ENCODE measurements around the gene RARA. TPM values are rescaled to one million over a fixed set of nuclear protein-coding genes. Genes with fewer than 3 reads are reported as not detected.

The RARA gene
- total RNA-seq, 1 experiment from 2014 or later: 12.2 TPM

DNA sequence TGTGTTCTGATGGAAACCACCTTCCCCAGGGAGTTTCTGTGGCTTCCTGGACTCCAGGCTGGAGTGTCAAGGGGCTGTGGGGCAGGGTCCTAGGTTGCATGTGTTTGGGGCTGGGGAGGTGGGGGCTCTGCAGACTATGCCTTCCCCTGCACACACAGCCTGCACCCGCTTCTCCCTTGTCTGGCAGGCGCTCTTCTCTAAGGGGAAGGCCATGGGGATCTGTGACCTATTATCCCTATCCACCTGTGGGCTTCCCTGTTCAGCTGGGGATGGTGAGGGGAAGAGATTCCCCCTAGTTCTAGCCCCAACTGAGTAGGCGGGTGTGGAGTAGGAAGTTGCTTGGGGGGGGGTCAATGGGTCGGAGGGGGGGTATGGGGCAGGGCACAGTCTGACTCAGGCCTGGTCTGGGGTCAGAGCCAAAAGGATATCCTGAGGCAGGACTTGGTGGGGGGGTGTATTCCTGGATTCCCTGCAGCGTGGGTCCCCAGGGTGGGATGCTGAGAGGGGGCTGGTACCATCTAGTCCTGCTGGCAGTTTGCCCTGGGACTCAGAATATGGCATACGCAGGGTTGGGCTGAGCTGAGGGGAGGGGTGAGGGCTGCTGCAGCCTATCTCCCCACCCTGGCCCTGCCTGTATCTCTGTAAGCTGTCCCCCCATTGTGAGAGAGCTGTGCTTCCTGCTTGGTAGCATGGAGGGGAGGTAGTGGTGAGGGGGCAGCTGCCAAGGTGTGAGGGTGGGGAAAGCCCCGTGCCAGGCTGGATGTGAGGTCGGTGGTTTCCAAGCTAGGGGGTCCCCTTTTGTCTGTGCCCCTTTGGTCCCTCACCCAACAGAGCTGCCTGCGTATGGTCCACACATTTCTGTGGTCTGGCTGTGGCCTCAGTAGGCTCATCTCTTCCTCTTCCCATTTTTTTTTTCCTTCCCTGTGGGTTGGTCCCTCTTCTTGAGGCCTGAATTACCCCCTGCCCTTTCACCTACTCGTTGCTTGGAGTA lies 14.7 kb downstream of the RARA start:
- Mint-ChIP-seq H3K36me3 (ENCODE audit: insufficient read depth, unreplicated experiment) (peaks cover 15% of the 10 kb centered on the region), H3K27ac (ENCODE audit: low read depth, unreplicated experiment) (peak overlapping the region; percentile 87), H3K4me3 (ENCODE audit: unreplicated experiment) (peak overlapping the region; percentile 52), H3K4me1 (ENCODE audit: insufficient read depth, unreplicated experiment) (peaks cover 72% of the 10 kb centered on the region), H3K9me3 (ENCODE audit: unreplicated experiment) (no peaks in the 10 kb centered on the region), H3K27me3 (ENCODE audit: insufficient read depth, unreplicated experiment) (no peaks in the 10 kb centered on the region)
- TF ChIP-seq, protein P1, sequence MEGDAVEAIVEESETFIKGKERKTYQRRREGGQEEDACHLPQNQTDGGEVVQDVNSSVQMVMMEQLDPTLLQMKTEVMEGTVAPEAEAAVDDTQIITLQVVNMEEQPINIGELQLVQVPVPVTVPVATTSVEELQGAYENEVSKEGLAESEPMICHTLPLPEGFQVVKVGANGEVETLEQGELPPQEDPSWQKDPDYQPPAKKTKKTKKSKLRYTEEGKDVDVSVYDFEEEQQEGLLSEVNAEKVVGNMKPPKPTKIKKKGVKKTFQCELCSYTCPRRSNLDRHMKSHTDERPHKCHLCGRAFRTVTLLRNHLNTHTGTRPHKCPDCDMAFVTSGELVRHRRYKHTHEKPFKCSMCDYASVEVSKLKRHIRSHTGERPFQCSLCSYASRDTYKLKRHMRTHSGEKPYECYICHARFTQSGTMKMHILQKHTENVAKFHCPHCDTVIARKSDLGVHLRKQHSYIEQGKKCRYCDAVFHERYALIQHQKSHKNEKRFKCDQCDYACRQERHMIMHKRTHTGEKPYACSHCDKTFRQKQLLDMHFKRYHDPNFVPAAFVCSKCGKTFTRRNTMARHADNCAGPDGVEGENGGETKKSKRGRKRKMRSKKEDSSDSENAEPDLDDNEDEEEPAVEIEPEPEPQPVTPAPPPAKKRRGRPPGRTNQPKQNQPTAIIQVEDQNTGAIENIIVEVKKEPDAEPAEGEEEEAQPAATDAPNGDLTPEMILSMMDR (IDR thresholded peaks at IDR 0.05; ENCODE audit: unreplicated experiment): no peak
- ChIA-PET CTCF (interaction anchor here (0.8 to 0.9 kb wide), 2 partner anchors 21 to 57 kb away, joined by 3 read pairs; no protein-coding TSS in a partner anchor), POLR2A (interaction anchor here (0.7 kb wide), 1 partner anchor 22 kb away, joined by 3 read pairs; no protein-coding TSS in a partner anchor)
- intact Hi-C loops (cut with micrococcal nuclease): no loop called here
- no peak for DNase-seq (ENCODE audit: unreplicated experiment)
- BruUV-seq (replicated peaks): no TSS peak

DNA sequence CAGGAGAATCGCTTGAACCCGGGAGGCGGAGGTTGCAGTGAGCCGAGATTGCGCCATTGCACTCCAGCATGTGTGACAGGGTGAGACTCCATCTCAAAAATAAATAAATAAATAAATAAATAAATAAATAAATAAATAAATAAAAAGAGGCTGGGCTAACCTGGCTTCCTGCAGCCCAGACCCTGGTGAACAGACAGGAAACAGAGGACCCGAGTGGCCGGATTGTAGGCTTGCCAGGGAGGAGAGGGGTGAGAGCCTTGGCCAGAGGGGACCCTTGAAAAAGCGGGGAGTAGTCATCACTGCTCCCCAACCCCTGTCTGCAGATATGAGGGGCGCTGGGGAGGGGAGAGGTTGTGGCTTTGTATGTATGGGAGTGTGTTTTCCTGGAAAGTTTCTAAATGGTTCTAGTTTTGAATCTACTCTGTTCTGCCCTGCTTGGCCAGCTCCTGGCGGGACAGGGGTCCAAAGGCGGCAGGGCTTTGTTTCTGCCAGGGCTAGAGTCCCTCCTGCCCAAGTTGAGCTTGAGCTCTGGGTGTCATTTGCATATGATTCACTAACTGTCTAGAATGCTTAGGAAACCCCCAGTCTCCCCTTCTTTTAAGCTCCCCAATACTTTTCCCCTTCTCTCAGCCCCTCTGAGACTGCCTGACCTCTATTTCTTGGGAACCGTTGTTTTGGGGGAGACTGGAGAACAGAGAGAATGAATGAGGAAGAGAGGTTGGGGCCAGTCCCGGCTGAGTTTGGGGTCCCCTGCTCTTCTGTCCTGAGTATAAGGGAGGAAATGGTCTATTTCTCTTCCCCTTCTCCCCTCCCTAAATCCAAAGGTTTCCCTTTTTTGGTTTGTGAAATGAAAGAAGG lies 16.4 kb downstream of the RARA start:
- no peak overlapping the region for H3K27ac Mint-ChIP-seq (ENCODE audit: low read depth, unreplicated experiment)
- peaks cover 15% of the 10 kb centered on the region for H3K36me3 Mint-ChIP-seq (ENCODE audit: insufficient read depth, unreplicated experiment)
- no TSS peak for BruUV-seq (replicated peaks)
- DNase-seq (ENCODE audit: unreplicated experiment): no peak
- H3K4me1 Mint-ChIP-seq (ENCODE audit: insufficient read depth, unreplicated experiment): peaks cover 64% of the 10 kb centered on the region
- POLR2A ChIA-PET: interaction anchor here (0.5 to 0.9 kb wide), 2 partner anchors 8 to 185 kb away, joined by 3 to 4 read pairs; no protein-coding TSS in a partner anchor
- no peaks in the 10 kb centered on the region for H3K9me3 Mint-ChIP-seq (ENCODE audit: unreplicated experiment)
- no peak overlapping the region for H3K4me3 Mint-ChIP-seq (ENCODE audit: unreplicated experiment)
- H3K27me3 Mint-ChIP-seq (ENCODE audit: insufficient read depth, unreplicated experiment): no peaks in the 10 kb centered on the region
- CTCF ChIA-PET: interaction anchor here (0.5 to 0.7 kb wide), 2 partner anchors 93 to 113 kb away, joined by 3 read pairs; partner anchors contain the start of gene TOP2A
- TF ChIP-seq, protein P1 (IDR thresholded peaks at IDR 0.05; ENCODE audit: unreplicated experiment): no peak
- intact Hi-C loops (cut with micrococcal nuclease): no loop called here

- intact Hi-C loops (cut with micrococcal nuclease): no loop called here
- TF ChIP-seq, protein P1 (IDR thresholded peaks at IDR 0.05; ENCODE audit: unreplicated experiment): no peak
- H3K36me3 Mint-ChIP-seq (ENCODE audit: insufficient read depth, unreplicated experiment): peaks cover 15% of the 10 kb centered on the region
- H3K27me3 Mint-ChIP-seq (ENCODE audit: insufficient read depth, unreplicated experiment): no peaks in the 10 kb centered on the region
- no peak overlapping the region for H3K4me3 Mint-ChIP-seq (ENCODE audit: unreplicated experiment)
- CTCF ChIA-PET: interaction anchor here (0.5 to 0.7 kb wide), 2 partner anchors 92 to 112 kb away, joined by 3 read pairs; partner anchors contain the start of gene TOP2A
- no peak for DNase-seq (ENCODE audit: unreplicated experiment)
- peak overlapping the region; percentile 63 for H3K27ac Mint-ChIP-seq (ENCODE audit: low read depth, unreplicated experiment)
- peaks cover 64% of the 10 kb centered on the region for H3K4me1 Mint-ChIP-seq (ENCODE audit: insufficient read depth, unreplicated experiment)
- BruUV-seq (replicated peaks): no TSS peak
- no peaks in the 10 kb centered on the region for H3K9me3 Mint-ChIP-seq (ENCODE audit: unreplicated experiment)
- POLR2A ChIA-PET: interaction anchor here (0.5 to 0.9 kb wide), 2 partner anchors 9 to 184 kb away, joined by 3 to 4 read pairs; no protein-coding TSS in a partner anchor
Measured at GRCh38 chr17:40326014-40326831, 17.2 kb downstream of the RARA start.

All from MCF 10A (cell line).